Tibial nerve (tissue), 4 donors: ENCODE measurements around the gene CNTN6.

ENCODE experiments used
- EP300 ChIP-seq, 2 donors: sonication (generic); formaldehyde crosslinking; IDR thresholded peaks; one replicate each; pipeline ENCODE4 v1.6.1; 2017; ENCODE audit warnings: antibody characterized with exemption in 2 of 2, mild to moderate bottlenecking in 1 of 2
- POLR2A ChIP-seq, 2 donors: fragments of 450-650 bp; IDR thresholded peaks; one replicate each; pipeline ENCODE4 v1.6.1; 2017; ENCODE audit warnings: antibody characterized with exemption in 2 of 2, mild to moderate bottlenecking in 2 of 2, moderate library complexity in 2 of 2
- TF ChIP-seq, protein P1 (sequence below), 5 experiments: fragments of 200-600 bp in 3 of 5; fragments of 450-650 bp in 2 of 5; sonication (generic) in 3 of 5; IDR thresholded peaks; one replicate each; pipeline ENCODE4 v1.5.1; 2016 to 2019; ENCODE audit warnings: antibody characterized with exemption in 5 of 5, mild to moderate bottlenecking in 3 of 5, moderate library complexity in 2 of 5

- TF ChIP-seq, protein P1, sequence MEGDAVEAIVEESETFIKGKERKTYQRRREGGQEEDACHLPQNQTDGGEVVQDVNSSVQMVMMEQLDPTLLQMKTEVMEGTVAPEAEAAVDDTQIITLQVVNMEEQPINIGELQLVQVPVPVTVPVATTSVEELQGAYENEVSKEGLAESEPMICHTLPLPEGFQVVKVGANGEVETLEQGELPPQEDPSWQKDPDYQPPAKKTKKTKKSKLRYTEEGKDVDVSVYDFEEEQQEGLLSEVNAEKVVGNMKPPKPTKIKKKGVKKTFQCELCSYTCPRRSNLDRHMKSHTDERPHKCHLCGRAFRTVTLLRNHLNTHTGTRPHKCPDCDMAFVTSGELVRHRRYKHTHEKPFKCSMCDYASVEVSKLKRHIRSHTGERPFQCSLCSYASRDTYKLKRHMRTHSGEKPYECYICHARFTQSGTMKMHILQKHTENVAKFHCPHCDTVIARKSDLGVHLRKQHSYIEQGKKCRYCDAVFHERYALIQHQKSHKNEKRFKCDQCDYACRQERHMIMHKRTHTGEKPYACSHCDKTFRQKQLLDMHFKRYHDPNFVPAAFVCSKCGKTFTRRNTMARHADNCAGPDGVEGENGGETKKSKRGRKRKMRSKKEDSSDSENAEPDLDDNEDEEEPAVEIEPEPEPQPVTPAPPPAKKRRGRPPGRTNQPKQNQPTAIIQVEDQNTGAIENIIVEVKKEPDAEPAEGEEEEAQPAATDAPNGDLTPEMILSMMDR (IDR thresholded peaks at IDR 0.05) = no peak
- TF ChIP-seq POLR2A (IDR thresholded peaks at IDR 0.05) (no peak), EP300 (IDR thresholded peaks at IDR 0.05) (no peak)
These were observed 311.6 kb downstream of the CNTN6 start for GRCh38 chr3:1404270-1404962.
